LoVo (cell line): ENCODE results near the gene SDHA.
A peak's percentile ranks its signal among the peaks of the same experiment; 100 is the strongest.
"Not testable (repeated sequence)": the region's sequence is repeated elsewhere in the genome, so short reads cannot be mapped to it uniquely, and the experiment has no call there.

Experiments
- DNase-seq: peaks from one replicate; pipeline ENCODE4 v3.0.0-alpha.2; 2016; ENCODE audit warnings: low spot score

SDHA gene

DNA sequence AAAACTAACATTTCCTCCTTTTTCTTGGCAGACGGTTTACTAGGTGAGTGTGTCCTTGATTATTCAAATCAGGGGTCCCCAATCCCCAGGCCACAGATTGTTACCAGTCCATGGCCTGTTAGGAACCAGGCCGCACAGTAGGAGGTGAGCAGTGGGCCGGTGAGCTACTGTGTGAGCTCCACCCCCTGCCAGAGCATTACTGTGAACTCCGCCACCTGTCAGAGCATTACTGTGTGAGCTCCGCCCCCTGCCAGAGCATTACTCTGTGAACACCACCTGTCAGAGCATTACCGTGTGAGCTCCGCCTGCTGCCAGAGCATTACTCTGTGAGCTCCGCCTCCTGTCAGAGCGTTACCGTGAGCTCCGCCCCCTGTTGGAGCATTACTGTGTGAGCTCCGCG is 39.0 kb downstream of the SDHA start:
- DNase-seq: no peak

DNA sequence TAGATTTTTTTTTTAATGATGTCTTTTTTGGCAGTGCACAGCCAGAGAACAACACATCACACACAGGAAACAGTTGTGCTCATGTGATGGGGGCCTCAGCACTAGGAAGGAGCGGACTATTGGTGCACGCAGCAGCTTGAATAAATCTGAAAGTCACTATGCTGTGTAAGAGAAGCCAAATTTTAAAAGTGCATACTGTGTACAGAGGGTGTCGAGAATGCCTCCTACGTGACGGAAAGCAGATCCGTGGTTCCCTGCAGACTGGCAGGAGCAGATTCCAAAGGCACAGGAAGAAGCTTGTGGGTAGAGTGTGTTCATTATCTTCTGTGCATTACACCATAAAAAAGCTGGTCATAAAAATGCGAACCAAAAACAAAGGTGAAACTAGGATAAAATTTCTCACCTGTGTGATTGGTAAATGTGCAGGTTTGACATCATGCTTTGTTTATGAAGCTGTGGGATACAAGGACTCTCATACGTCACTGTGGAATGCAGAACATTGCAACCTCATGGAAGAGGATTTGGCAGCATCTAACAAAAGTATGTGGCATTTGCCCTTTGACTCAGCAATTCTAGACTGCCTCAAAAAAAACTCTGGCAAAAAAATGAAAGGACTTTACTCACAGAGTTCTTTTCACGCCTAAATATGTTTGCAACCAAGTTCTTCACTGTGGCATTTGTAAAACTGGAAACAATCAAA is 45.3 kb downstream of the SDHA start:
- DNase-seq: peak; percentile 26

- no peak for DNase-seq
These were observed 46.2 kb downstream of the SDHA start for GRCh38 chr5:264338-264737.

- not testable (repeated sequence) for DNase-seq
These were observed 48.3 kb downstream of the SDHA start for GRCh38 chr5:266311-267026.

GRCh38 chr5:267716-268115 is 49.6 kb downstream of the SDHA start:
- no peak for DNase-seq

- no peak for DNase-seq
These were observed 52.2 kb downstream of the SDHA start for GRCh38 chr5:270340-270739.

DNA sequence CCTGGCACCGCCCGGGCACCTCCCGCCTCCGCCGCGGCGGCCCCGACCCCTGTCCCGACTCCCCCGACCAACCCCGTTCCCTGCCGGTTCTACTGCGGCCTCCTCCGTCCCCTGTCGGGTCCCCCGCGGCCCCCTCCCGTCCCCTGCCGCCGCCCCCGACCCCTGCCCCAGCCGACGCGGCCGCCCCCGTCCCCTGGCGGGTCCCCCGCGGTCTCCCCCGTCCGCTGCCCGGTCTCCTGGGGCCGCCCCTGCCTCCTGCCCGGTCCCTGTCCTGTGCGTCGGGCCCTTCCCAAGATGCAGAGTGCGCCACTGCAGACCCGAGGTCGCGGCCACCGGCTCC is 53.7 kb downstream of the SDHA start:
- not testable (repeated sequence) for DNase-seq

- DNase-seq: not testable (repeated sequence)
These were observed 55.0 kb downstream of the SDHA start for GRCh38 chr5:273091-273490.

- not testable (repeated sequence) for DNase-seq
These were observed 55.4 kb downstream of the SDHA start for GRCh38 chr5:273491-273890.

DNA sequence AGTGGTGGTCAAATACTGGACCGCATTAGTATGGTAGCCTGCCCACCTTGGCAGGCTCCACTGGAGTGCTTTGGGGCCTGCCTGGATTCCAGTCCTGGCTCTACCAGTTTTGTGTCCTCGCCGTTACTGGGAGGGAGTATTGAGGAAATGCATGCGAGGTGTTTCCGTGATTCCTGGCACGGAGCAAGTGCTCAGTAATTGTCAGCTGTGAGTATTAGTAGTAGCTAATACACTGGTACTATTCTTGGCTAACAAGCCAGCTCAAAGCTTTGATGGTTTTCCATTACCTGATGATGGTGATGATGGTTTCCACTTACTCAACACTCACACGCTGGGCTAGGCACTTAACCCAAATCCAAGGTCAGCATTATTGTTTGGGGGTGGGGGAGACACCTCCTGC is 56.2 kb downstream of the SDHA start:
- DNase-seq: not testable (repeated sequence)

- no peak for DNase-seq
These were observed 60.5 kb downstream of the SDHA start for GRCh38 chr5:278646-279045.

DNA sequence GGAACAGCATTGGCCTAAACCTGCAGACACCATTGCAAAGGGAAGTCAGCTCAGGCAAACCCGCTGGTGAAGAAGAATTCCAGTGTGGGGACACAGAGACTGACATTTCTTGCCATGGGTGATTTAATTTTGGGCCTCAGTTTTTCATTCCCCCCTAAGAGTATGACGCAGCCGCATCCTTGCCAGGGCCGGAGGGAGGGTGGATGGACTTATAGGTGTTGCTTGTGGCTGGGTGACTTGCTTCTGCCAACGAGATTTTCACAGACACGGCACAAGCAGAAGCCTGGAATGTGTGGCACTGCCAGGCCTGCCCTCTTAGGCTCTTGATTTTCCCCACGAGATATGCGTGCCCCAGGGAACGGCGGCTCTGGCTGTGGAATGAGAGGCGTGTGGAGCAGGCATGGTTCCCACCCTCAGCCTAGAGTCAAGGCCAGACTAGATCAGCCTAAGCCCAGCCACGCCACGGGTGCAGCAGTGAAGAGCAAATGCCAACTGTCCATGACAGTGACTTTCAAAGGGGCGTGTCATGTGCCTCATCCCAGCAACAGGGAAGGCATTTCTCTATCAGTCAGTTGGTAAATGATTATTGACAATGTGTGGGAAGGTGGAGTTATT is 61.0 kb downstream of the SDHA start:
- not testable (repeated sequence) for DNase-seq

DNA sequence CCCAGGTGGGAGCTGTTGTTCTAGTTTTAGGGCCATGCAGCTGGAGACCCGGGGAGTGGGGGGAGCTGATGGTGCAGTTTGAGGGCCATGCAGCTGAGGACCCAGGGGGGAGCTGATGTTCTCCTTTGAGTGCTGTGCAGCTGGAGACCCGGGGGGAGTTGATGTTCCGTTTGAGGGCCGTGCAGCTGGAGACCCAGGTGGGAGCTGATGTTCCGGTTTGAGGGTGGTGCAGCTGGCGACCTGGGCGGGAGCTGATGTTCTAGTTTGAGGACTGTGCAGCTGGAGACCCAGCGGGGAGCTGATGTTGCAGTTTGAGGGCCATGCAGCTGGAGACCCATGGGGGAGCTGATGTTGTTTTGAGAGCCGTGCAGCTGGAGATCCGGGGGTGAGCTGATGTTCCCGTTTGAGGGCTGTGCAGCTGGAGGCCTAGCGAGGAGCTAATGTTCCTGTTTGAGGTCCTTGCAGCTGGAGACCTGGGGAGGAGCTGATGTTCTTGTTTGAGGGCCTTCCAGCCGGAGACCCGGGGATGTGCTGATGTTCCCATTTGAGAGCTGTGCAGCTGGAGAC is 68.0 kb downstream of the SDHA start:
- DNase-seq: no peak

DNA sequence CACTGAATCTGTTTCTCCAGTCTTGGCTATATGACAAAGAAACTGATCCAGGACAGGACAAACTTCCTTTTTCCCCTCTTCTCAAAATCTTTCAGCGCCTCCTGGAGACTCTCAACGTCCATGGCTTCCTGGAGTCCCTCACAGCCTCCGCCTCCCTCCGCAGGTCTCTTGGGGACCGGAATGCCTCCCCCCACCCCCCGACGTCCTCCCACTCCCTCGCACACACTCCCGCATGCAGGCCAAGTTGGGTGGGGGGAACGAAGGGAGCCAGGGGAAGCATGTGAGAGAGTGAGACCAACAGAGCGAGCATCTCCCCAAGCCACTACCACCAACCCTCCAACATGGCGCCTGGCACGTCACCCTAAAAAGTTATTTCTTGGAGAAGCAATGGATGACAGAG is 72.1 kb downstream of the SDHA start:
- DNase-seq: not testable (repeated sequence)

GRCh38 chr5:291345-291744 is 73.2 kb downstream of the SDHA start:
- not testable (repeated sequence) for DNase-seq

DNA sequence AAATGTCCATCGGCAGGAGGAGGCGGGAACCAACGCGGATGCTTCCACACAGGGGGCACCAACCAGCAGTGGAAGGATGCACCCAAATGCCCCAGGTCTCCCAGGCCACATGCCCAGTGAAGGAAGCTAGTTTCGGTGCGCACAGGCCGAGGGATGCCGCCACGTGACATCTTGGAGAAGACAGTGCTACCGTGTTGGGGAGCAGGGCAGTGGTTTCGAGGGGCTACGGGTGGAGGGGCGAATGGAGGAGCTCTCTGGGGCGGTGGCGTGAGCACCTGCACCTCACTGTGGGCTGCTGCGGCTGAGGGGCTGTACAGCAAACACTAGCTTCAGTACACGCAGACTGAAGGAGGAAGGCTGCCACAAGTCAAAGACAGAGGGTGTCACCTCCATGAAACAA is 76.7 kb downstream of the SDHA start:
- not testable (repeated sequence) for DNase-seq

DNA sequence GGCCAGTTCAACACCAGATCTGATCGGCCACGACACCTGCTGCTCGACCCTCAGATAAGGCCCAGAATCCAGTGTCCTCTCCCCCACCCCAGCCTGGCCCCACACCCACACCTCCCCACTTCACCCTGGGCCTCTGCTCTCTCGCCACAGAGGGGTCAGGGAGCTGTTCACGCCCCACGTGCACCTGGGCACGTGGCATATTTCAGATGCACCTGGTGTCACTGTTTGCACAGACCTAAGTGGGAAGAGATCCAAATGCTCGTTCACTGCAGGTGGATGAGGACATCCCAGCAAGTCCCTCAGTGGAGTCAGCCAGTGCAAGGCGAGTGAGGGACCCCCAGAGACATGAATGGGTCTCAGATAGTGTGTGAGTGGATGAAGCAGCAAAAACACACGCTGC is 78.1 kb downstream of the SDHA start:
- DNase-seq: not testable (repeated sequence)

DNA sequence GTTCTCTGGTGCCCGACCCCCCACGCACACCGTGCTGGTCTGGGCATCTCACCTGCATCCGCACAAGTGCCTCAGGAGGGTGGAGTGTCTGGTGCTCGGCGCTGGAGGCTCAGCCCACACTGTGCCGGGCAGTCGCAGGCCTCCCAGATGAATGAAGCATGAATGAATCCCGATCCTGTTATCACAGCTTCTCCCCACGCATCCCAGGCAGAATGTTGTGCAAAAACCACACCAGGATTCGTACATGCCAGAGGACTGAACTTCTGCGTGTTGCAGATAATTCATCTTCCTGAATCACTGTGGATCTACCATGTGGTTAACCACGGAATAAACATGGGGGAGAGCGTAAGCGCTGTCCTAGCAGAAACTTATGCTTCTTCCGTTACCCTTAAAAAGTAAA is 78.8 kb downstream of the SDHA start:
- DNase-seq: not testable (repeated sequence)

DNA sequence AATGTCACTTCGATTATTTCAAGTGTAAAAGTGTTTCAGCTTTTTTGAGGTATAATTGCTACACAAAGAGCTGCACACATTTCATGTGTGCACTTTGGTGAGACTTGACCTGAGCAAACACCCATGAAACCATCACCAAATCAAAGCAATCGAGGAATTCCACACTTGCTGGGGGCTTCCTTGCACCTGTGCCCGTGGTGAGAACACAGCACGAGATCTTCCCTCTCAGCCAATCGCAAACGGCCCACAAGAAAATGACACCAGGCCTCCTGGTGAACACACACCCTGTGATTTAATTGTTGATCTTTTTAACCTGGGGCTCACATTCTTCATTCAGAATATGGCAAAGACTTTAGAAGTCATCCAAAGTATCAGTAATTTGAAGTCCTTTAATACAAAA is 79.3 kb downstream of the SDHA start:
- not testable (repeated sequence) for DNase-seq

DNA sequence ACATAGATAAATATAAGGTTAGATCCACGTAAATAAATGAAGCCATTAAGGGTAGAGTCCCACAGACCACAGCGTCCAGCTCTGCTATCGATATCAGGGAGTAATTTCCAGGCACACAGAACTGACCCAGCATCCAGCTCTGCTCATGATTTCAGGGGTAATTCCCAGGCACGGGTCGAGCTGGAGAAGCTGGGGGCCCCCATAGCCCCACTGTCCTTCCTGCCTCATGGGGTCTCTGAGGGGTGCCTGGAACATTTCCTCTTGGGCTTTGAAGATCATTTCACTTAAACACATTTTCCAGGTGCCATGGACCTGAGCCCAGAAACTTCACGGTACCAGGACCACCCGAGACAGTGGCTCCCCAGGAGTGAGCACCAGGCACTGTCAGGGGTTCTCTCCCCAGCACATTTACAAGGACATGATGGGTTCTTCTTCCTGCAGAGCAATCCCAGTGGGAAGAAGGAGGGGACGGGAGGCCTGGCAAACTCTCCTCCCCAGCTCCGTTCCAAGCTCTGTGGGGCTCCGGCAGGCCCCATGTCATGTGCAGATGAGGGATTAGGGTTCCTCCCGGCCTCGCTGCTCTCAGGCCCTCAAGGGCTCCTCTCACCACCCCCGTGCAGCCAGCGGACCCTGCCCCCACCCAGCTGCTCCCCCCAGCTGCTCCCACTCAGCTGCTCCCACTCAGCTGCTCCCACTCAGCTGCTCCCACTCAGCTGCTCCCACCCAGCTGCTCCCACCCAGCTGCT is 80.0 kb downstream of the SDHA start:
- DNase-seq: not testable (repeated sequence)

DNA sequence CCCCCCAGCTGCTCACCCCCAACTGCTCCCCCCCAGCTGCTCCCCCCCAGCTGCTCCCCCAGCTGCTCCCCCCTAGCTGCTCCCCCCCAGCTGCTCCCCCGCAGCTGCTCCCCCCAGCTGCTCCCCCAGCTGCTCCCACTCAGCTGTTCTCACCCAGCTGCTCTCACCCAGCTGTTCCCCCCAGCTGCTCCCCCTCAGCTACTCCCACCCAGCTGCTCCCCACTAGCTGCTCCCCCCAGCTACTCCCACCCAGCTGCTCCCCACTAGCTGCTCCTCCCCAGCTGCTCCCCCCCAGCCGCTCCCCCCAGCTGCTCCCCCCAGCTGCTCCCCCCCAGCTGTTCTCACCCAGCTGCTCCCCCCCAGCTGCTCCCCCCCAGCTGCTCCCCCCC is 80.6 kb downstream of the SDHA start:
- no peak for DNase-seq

GRCh38 chr5:299921-300320 is 81.8 kb downstream of the SDHA start:
- DNase-seq: not testable (repeated sequence)
